GM18519 (cell line): ENCODE data around the gene MLH1.

Experiments
- ATAC-seq: cut with Tn5 transposase; IDR thresholded peaks from one replicate; pipeline ENCODE4 v1.9.1; 2021; ENCODE audit warnings: mild to moderate bottlenecking, moderate library complexity; ENCODE audit not compliant: unreplicated experiment, low FRiP score

The MLH1 gene

DNA sequence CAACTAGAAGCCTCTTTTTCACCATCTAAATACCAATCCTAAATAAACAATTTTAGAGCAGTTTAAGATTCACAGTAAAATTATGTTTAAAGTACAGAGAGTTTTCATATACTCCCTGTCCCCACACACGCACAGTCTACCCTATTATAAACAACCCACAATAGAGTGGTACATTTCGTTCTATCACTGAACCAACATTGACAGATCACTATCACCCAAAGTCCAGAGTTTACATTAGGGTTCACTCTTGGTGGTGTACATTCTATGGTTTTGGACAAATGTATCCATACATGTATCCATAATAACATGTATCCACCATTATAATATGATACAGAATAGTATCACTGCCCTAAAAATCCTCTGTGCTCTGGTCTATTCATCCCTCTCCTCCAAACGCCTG lies 89.0 kb downstream of the MLH1 start:
- ATAC-seq = no peak

DNA sequence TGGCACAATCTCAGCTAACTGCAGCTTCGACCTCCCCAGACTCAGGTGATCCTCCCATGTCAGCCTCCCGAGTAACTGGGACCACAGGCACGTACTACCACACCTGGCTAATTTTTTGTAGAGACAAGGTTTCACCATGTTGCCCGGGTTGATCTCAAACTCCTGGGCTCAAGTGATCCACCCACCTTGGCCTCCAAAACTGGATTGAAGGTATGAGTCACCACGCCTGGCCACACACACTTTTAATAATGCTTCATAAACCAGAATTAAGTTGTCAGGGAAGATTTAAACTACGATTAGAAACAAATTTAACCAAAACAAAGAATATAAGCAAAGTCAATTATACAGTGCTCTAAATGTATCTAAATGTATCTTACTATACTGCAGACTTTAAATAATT lies 93.6 kb downstream of the MLH1 start:
- no peak for ATAC-seq

DNA sequence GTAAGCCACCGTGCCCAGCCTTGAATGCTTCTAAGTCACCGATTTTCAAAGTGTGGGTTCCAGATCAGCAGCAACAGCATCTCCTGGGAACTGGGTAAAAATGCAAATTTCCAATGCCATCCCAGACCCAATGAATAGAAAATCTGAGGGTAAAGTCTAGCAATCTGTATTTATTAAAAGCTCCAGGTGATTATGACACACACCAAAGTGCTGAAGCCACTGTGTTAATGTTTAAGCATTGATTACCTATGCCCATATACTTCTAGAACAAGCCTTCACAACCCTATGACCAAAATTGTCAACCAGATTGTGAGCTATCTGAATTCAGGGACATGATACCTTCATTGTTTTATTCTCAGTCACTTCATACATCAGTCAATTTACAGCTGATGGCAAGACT lies 94.6 kb downstream of the MLH1 start:
- ATAC-seq = no peak

DNA sequence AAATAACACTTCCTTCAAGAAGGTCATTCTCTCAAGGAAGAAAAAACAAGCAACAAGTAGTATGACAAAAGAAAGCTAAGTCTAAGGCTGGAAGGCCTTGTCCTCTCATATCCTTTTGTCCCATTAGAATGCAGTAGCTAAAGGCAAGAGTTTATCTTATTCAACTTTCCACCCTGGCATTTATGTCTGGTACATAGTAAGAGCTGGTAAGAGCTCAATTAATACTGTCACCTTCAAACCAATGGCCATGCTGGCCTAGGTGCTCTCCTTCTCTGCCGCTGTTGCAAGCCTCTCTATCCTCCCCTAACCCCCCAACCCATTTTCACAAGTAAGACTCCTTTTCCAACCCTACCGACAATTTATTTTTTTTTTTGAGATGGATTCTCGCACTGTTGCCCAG lies 99.2 kb downstream of the MLH1 start:
- no peak for ATAC-seq

DNA sequence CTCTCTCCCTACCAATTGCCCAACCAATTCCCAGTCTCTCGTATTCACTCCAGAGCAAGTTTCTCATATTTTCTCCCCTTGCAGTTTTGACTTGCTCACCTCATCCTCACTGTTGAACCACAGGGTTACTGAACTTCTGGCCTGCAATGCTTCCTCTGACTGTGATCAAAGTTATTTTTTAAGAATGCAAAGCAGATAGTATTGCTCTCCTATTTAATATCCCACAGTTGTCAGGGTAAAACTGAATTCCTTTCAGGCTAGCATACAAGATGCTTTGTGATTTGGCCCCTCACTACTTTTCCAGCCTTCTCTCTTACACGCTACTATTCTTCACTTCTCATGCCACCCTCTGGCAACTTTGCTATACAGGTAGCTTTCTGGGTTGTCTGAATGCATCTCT lies 100.2 kb downstream of the MLH1 start:
- no peak for ATAC-seq

DNA sequence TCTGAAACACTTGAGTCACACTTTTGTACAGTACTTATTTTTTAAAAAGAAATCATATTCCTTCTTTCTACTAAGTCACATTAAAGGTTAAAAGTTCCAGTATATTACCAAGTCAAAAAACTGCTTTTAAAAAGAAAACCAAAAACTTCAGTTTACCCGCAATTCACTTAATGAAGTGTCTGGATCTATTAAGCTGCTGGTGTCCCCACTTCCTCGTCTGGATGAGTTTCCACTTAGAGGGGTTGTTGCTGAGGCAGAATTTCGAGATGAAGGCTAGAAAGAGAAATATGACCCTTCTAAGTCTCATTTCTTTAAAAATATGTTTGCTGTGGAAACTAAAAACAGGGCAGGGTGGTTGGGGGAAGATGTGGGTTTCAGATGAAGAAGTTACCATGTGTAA lies 101.3 kb downstream of the MLH1 start:
- ATAC-seq = no peak

DNA sequence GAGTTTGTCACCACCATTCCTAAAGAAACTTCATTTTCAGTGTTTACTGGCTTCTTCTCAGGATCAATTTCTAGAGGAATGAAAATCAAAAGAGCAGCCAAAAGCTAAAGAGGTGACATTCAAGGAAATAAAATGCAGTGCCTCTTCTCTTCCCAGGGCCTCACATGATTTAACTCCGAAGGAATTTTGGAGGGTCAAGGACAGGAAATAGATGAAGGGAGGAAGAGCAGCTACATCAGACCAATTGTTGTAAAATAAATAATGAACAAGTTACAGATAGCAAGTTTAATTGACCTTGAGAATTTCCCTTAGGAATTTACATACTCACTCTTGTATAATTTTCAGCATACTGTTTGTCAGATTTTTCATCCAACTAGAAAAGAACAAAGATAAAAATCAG lies 103.0 kb downstream of the MLH1 start:
- ATAC-seq = no peak

DNA sequence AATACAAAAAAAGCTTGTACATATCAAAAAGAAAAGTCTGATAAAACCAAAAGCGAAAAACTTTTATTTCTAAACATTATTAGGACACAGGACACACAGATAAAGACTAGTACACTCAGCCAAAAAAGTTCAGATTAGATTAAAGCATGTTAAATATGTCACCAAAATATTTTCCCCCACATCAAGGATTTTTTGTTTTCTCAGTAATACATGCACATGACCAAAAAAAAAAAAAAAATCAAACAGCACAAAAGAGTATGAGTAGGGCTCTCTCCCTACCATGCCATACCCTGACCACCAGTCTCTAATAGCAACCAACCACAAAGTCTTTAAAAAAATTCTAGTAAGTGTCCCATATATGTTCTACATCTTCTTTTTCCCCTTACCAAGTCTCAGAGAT lies 103.7 kb downstream of the MLH1 start:
- no peak for ATAC-seq

DNA sequence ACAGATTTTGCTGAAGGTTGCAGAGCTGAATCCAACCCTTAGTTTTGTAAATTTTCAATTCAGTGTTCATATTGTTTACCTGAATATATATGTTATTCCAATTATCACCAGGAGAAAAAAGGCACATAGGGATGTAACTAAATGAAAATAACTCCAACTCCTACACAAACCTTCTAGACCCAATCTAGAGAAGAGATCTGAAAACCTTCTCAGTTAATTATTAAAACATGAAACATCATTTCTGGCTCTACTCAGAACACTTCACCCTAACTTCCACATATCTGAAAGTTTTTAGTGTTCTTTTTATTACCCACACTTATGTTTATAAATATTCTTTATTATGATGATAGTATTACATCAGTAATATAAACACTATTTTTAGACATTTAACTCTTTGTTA lies 104.5 kb downstream of the MLH1 start:
- no peak for ATAC-seq

DNA sequence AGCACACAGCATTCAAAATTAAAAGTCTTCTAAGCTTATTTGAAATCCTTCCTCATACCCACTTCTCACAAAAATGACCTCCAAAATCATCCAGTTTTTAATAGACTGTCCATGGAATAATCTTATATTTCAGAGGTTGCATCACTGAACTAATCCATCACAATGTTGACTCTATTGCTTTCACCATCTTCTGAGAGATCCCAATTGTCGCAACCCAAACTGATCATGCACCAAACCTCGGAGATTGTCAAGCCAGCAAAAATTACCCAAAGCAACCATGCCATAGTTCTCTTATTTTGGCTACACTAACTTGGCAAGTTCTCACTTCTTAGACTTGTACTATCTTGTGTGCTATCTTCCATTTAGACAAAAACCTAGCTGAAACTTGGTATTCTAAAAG lies 105.6 kb downstream of the MLH1 start:
- ATAC-seq = no peak

DNA sequence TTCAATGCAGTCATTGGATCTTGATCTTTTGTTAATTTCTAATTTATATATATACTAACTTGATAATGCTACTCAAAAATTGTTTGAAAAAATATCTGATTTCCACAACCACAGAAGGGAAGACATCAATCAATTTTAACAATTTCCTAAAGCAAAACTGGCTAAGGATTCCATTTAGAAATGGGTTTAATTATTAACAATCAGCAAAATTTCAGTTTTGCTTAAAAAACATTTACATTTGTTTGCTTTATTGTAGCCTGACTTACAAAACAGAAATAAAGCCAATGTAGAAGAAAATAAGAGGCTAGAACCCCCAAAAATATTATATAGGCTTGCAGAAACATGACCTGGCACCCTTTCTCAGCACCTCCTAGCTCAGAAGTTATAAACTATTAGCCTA lies 106.2 kb downstream of the MLH1 start:
- ATAC-seq = no peak

DNA sequence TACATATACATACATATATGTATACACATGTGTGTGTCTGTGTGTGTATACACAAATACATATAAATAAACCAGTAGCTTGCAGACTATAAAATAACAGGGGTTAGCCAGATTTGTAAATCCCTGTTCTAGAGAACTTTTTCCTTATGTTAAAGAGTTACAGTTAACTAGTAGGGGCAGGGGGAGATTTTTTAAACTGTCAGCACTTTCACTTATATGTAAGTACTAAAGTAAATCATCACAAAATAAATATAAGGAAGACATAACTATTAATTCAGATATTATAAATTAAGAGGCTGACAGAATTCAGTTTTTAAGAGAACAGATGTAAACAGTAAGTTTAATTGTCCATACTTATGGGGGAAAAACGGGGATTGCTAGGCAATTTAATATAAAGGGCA lies 107.1 kb downstream of the MLH1 start:
- no peak for ATAC-seq
